ENCODE measurements around the gene CHMP6.

Gene CHMP6

GRCh38 chr17:81043725-81044427 is 52.2 kb downstream of the CHMP6 start:
- DNase-seq (ENCODE audit: low spot score), result no peak

GRCh38 chr17:81044428-81044763 is 52.8 kb downstream of the CHMP6 start:
- DNase-seq (ENCODE audit: low spot score), result no peak

GRCh38 chr17:81044764-81045589 is 53.3 kb downstream of the CHMP6 start:
- DNase-seq (ENCODE audit: low spot score), result no peak

GRCh38 chr17:81045590-81046095 is 54.0 kb downstream of the CHMP6 start:
- DNase-seq (ENCODE audit: low spot score), result no peak

GRCh38 chr17:81046132-81046769 is 54.6 kb downstream of the CHMP6 start:
- DNase-seq (ENCODE audit: low spot score), result no peak

GRCh38 chr17:81046770-81047359 is 55.2 kb downstream of the CHMP6 start:
- DNase-seq (ENCODE audit: low spot score), result no peak

GRCh38 chr17:81048827-81049371 is 57.3 kb downstream of the CHMP6 start:
- DNase-seq (ENCODE audit: low spot score), result no peak

GRCh38 chr17:81049372-81049911 is 57.8 kb downstream of the CHMP6 start:
- DNase-seq (ENCODE audit: low spot score), result no peak

Data from germinal center (tissue), 1 donor.